K562 (cell line): ENCODE results near the gene TMEM89. TPM values are rescaled to one million over a fixed set of nuclear protein-coding genes. Genes with fewer than 3 reads are reported as not detected.

Experiments
- ARNT ChIP-seq, 2 experiments: fragments of 450-650 bp; IDR thresholded peaks; 2 replicates each; pipeline ENCODE4 v1.6.1; 2016; ENCODE audit warnings: mild to moderate bottlenecking in 1 of 2
- CBX3 ChIP-seq, 2 experiments: IDR thresholded peaks; 1 replicate in 1 of 2; 2 replicates in 1 of 2; pipeline ENCODE4 v1.6.1; 2012; ENCODE audit warnings: inconsistent platforms in 2 of 2, low read length in 2 of 2, borderline replicate concordance in 1 of 2, control low read depth in 1 of 2
- CHAMP1 ChIP-seq: fragments of 450-650 bp; IDR thresholded peaks from 2 replicates; pipeline ENCODE4 v1.6.1; 2016; ENCODE audit warnings: mild to moderate bottlenecking
- DDX20 ChIP-seq: fragments of 450-650 bp; IDR thresholded peaks from 2 replicates; pipeline ENCODE4 v1.6.1; 2016; ENCODE audit warnings: missing genetic modification characterization, low read depth, mild to moderate bottlenecking, missing compliant biosample characterization, moderate library complexity
- HIVEP1 ChIP-seq: fragments of 250-450 bp; sonication (Bioruptor Pico); IDR thresholded peaks from 2 replicates; pipeline ENCODE4 v1.4.0; 2020; ENCODE audit warnings: mild to moderate bottlenecking
- MITF ChIP-seq: IDR thresholded peaks from 2 replicates; pipeline ENCODE4 v1.6.1; 2014; ENCODE audit warnings: antibody characterized with exemption
- SNAPC5 ChIP-seq: fragments of 250-450 bp; sonication (Bioruptor Pico); IDR thresholded peaks from 2 replicates; pipeline ENCODE4 v1.8.0; 2021; ENCODE audit warnings: moderate library complexity, mild to moderate bottlenecking, inconsistent platforms
- SRF ChIP-seq, 2 experiments: fragments of 250-450, 450-650 bp in 1 of 2; sonication (Bioruptor Pico) in 1 of 2; sonication (generic) in 1 of 2; formaldehyde crosslinking; IDR thresholded peaks; 2 replicates each; pipeline versions ENCODE4 v1.5.0 to v1.5.1; 2020 to 2022; ENCODE audit warnings: mild to moderate bottlenecking in 1 of 2, missing genetic modification reagents in 1 of 2
- TEAD4 ChIP-seq, 2 experiments: sonication (generic) in 1 of 2; formaldehyde crosslinking in 1 of 2; IDR thresholded peaks; 2 replicates each; pipeline versions ENCODE4 v1.6.1 to v1.8.0; 2012 to 2022; ENCODE audit warnings: borderline replicate concordance in 1 of 2, inconsistent platforms in 1 of 2, low read length in 1 of 2, mild to moderate bottlenecking in 1 of 2, missing genetic modification reagents in 1 of 2
- UBTF ChIP-seq, 2 experiments: IDR thresholded peaks; 2 replicates each; pipeline ENCODE4 v1.6.1; 2012; ENCODE audit warnings: improper control_type of control experiment in 2 of 2, low read depth in 2 of 2, low read length in 2 of 2, borderline replicate concordance in 1 of 2
- WHSC1 ChIP-seq: IDR thresholded peaks from one replicate; pipeline ENCODE4 v1.6.1; 2012; ENCODE audit warnings: low read length, control low read depth, inconsistent platforms
- XRCC5 ChIP-seq: fragments of 200-400 bp; formaldehyde crosslinking; IDR thresholded peaks from 2 replicates; pipeline ENCODE4 v1.6.1; 2017; ENCODE audit warnings: low read depth, mild to moderate bottlenecking, low read length
- ZEB2 ChIP-seq: fragments of 450-650 bp; IDR thresholded peaks from 2 replicates; pipeline ENCODE4 v1.6.1; 2016
- ZHX1 ChIP-seq: fragments of 150-350 bp; conservative IDR thresholded peaks from 2 replicates; pipeline ENCODE4 v1.6.1; 2014; ENCODE audit warnings: low read length
- ZNF217 ChIP-seq: sonication (generic); formaldehyde crosslinking; IDR thresholded peaks from 2 replicates; pipeline ENCODE4 v1.8.0; 2022; ENCODE audit warnings: mild to moderate bottlenecking, missing genetic modification reagents
- ZNF436 ChIP-seq: fragments of 250-450, 450-650 bp; sonication (Bioruptor Pico); formaldehyde crosslinking; IDR thresholded peaks from 2 replicates; pipeline ENCODE4 v1.7.0; 2020; ENCODE audit warnings: mild to moderate bottlenecking
- ZNF444 ChIP-seq: fragments of 250-450 bp; sonication (Bioruptor Pico); IDR thresholded peaks from 2 replicates; pipeline ENCODE4 v1.4.0; 2020; ENCODE audit warnings: mild to moderate bottlenecking, moderate library complexity
- ZNF57 ChIP-seq: fragments of 450-650 bp; formaldehyde crosslinking; IDR thresholded peaks from 2 replicates; pipeline ENCODE4 v1.4.0; 2020; ENCODE audit warnings: mild to moderate bottlenecking, moderate library complexity
- polyA plus RNA-seq, 8 experiments: library from polyadenylated mRNA; depleted of rRNA in 4 of 8; stranded (reverse) in 5 of 8; unstranded in 3 of 8; fragments of >200 nt; fragmentation: Nextera tagmentation in 2 of 8; fragmentation: Illumina TruSeq in 1 of 8; extraction: Ambion mirVana in 2 of 8; extraction: Trizol in 1 of 8; gene quantifications; 2 replicates each; pipeline versions ENCODE4 v1.2.1 to v1.2.3, GENCODE V29; 2011 to 2014; ENCODE audit warnings: inconsistent platforms in 1 of 8, missing spikeins in 1 of 8
- total RNA-seq, 7 experiments: library from RNA; depleted of rRNA in 6 of 7; stranded (reverse); fragments of >200 nt in 6 of 7; fragmentation: Illumina TruSeq in 2 of 7; extraction: Trizol in 2 of 7; gene quantifications; 2 replicates each; pipeline versions ENCODE4 v1.2.1 to v1.2.3, GENCODE V29; 2011 to 2021; ENCODE audit warnings: low replicate concordance in 1 of 7

TMEM89 gene
- total and polyA plus RNA-seq, 9 of the 15 experiments (the other 6 are each of a cell fraction or from before 2014, with no cell fraction given): not detected

GRCh38 chr3:48663489-48664312, 42.1 kb upstream of the TMEM89 start (continued):
- TF ChIP-seq CHAMP1 (no peak), WHSC1 (no peak), ZNF444 (CRISPR knock-in tag) (no peak), MITF (no peak), DDX20 (no peak), ARNT (IDR thresholded peaks at IDR 0.05) (no peak), ZHX1 (no peak), CBX3 (IDR thresholded peaks at IDR 0.05; ENCODE audit: borderline replicate concordance in 1 of 2, low read length in 2 of 2) (peak in 1 of 2 experiments; percentile 84; a peak in 1 of 3 replicates), UBTF (IDR thresholded peaks at IDR 0.05; ENCODE audit: borderline replicate concordance in 1 of 2, low read depth in 2 of 2, low read length in 2 of 2) (0 out of 4 replicates have a peak, but pooled peaks of 1 of the 2 experiments have one; percentile 55), ZEB2 (no peak), SRF (CRISPR knock-in tag; IDR thresholded peaks at IDR 0.05) (peak in 1 of 2 experiments; percentile 53; a peak in 1 of 4 replicates), ZNF217 (CRISPR knock-in tag) (no peak), SNAPC5 (CRISPR knock-in tag) (no peak), HIVEP1 (CRISPR knock-in tag) (no peak), ZNF57 (CRISPR knock-in tag) (no peak), TEAD4 (IDR thresholded peaks at IDR 0.05; ENCODE audit: low read length) (peak; percentile 77), TEAD4 (CRISPR knock-in tag; IDR thresholded peaks at IDR 0.05; ENCODE audit: borderline replicate concordance) (peak; percentile 79), ZNF436 (CRISPR knock-in tag) (no peak), XRCC5 (peak; percentile 73; the same call in 1 of the 2 replicates)
